ENCODE measurements around the gene MBNL3.

Gene MBNL3

DNA sequence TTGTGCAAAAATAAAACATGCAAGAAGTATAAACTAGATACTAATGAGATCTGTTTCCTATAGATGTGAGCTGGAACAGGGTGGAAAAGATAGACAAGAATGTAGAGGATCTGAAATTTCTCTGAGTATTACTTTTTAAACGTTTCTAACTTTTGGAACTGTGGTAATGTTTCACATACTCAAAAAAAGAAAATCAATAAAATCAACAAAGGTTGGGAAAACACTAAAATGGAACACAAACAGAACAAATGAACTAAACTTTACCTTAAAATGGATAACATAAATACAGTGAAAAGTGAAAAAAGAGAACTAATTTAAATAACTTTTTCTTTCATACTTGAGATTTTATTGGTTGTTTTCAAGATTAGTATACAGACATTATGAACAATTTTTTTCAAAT lies 32.0 kb upstream of the MBNL3 start:
- Histone ChIP-seq H3K27me3 (ENCODE audit: low read depth, low read length) (no peaks in the 10 kb centered on the region), H3K4me3 (ENCODE audit: low read length) (no peak overlapping the region), H3K9ac (ENCODE audit: low read length) (no peak overlapping the region), H3K36me3 (replicated peaks; ENCODE audit: low read depth, low read length) (no peaks in the 10 kb centered on the region), H4K20me1 (ENCODE audit: insufficient read depth, low read length) (no peaks in the 10 kb centered on the region), H3K4me2 (ENCODE audit: low read length) (no peak overlapping the region), H3K4me1 (ENCODE audit: low read length) (no peaks in the 10 kb centered on the region), H3K79me2 (ENCODE audit: low read length) (no peaks in the 10 kb centered on the region), H2AFZ (ENCODE audit: low read depth, low read length) (no peak overlapping the region), H3K9me3 (ENCODE audit: insufficient read depth, low read length) (no peaks in the 10 kb centered on the region), H3K27ac (ENCODE audit: low read length) (no peak overlapping the region)
- TF ChIP-seq EZH2phosphoT487 (IDR thresholded peaks at IDR 0.05; ENCODE audit: low read depth): no peak
- TF ChIP-seq, protein P1, sequence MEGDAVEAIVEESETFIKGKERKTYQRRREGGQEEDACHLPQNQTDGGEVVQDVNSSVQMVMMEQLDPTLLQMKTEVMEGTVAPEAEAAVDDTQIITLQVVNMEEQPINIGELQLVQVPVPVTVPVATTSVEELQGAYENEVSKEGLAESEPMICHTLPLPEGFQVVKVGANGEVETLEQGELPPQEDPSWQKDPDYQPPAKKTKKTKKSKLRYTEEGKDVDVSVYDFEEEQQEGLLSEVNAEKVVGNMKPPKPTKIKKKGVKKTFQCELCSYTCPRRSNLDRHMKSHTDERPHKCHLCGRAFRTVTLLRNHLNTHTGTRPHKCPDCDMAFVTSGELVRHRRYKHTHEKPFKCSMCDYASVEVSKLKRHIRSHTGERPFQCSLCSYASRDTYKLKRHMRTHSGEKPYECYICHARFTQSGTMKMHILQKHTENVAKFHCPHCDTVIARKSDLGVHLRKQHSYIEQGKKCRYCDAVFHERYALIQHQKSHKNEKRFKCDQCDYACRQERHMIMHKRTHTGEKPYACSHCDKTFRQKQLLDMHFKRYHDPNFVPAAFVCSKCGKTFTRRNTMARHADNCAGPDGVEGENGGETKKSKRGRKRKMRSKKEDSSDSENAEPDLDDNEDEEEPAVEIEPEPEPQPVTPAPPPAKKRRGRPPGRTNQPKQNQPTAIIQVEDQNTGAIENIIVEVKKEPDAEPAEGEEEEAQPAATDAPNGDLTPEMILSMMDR (IDR thresholded peaks at IDR 0.05; ENCODE audit: low read depth, low read length): no peak

DNA sequence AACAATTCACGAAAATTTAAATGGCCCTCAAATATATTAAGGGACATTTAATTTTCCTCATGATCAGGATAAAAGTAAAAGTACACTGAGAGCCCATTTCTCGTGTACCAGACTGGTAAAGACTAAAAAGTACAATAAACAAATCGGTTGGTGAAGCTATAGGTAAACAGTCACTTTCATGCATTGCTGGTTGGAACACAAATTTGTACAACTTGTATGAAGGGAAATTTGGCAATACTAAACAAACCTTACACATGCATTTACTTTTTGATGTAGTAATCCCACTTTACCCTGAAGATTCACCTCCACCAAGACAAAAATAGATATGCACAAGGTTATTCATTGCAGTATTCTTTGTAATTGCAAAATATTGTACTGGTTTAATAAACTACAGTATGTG lies 31.4 kb upstream of the MBNL3 start:
- no peak overlapping the region for H3K4me3 ChIP-seq (ENCODE audit: low read length)
- no peaks in the 10 kb centered on the region for H3K4me1 ChIP-seq (ENCODE audit: low read length)
- no peak overlapping the region for H2AFZ ChIP-seq (ENCODE audit: low read depth, low read length)
- no peak for TF ChIP-seq EZH2phosphoT487 (IDR thresholded peaks at IDR 0.05; ENCODE audit: low read depth)
- TF ChIP-seq, protein P1 (IDR thresholded peaks at IDR 0.05; ENCODE audit: low read depth, low read length): no peak
- no peaks in the 10 kb centered on the region for H3K9me3 ChIP-seq (ENCODE audit: insufficient read depth, low read length)
- H3K79me2 ChIP-seq (ENCODE audit: low read length): no peaks in the 10 kb centered on the region
- no peak overlapping the region for H3K27ac ChIP-seq (ENCODE audit: low read length)
- H3K9ac ChIP-seq (ENCODE audit: low read length): no peak overlapping the region
- H3K4me2 ChIP-seq (ENCODE audit: low read length): no peak overlapping the region
- H3K36me3 ChIP-seq (replicated peaks; ENCODE audit: low read depth, low read length): no peaks in the 10 kb centered on the region
- no peaks in the 10 kb centered on the region for H4K20me1 ChIP-seq (ENCODE audit: insufficient read depth, low read length)
- no peaks in the 10 kb centered on the region for H3K27me3 ChIP-seq (ENCODE audit: low read depth, low read length)

DNA sequence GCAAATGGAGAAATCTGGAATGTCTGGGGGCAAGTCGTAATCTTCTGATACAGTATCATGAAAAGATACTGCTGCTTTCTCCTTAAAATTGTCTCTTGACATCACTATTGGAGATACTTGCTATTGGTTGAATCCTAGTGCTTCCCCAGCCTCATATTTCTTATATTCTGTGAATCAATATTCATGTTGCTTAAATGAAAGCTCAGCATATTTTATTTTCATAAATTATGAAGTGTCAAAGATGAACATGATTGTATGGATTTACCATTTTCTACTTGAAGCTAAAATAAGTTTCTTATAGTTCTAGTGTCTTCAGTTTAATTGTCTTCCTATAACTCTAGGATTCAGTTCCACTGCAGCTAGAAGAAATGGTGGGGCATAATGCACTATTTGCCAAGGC lies 29.6 kb upstream of the MBNL3 start:
- no peaks in the 10 kb centered on the region for H3K36me3 ChIP-seq (replicated peaks; ENCODE audit: low read depth, low read length)
- TF ChIP-seq EZH2phosphoT487 (IDR thresholded peaks at IDR 0.05; ENCODE audit: low read depth): no peak
- TF ChIP-seq, protein P1 (IDR thresholded peaks at IDR 0.05; ENCODE audit: low read depth, low read length): no peak
- H3K9me3 ChIP-seq (ENCODE audit: insufficient read depth, low read length): no peaks in the 10 kb centered on the region

DNA sequence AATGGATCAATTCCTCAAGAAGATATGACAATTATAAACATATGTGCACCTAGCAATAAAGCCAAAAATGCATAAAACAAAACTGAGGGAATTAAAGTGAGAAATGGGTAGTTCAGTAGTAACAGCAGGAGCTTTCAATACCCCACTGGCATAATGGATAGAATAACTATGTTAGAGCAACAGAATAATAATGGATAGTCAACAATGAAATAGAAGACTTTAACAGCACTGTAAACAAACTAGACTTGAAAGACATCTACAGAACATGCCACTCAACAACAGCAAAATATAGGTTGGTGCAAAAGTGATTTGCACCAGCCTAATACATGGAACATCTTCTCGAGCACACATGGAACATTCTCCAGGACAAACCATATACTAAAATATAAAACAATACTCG lies 20.0 kb upstream of the MBNL3 start:
- Histone ChIP-seq H3K79me2 (ENCODE audit: low read length) (no peaks in the 10 kb centered on the region), H3K9ac (ENCODE audit: low read length) (no peak overlapping the region), H3K9me3 (ENCODE audit: insufficient read depth, low read length) (no peaks in the 10 kb centered on the region), H3K4me2 (ENCODE audit: low read length) (no peak overlapping the region), H3K4me3 (ENCODE audit: low read length) (no peak overlapping the region), H3K27ac (ENCODE audit: low read length) (no peak overlapping the region), H3K36me3 (replicated peaks; ENCODE audit: low read depth, low read length) (no peaks in the 10 kb centered on the region), H2AFZ (ENCODE audit: low read depth, low read length) (no peak overlapping the region), H3K27me3 (ENCODE audit: low read depth, low read length) (no peaks in the 10 kb centered on the region), H4K20me1 (ENCODE audit: insufficient read depth, low read length) (no peaks in the 10 kb centered on the region), H3K4me1 (ENCODE audit: low read length) (no peaks in the 10 kb centered on the region)
- TF ChIP-seq, protein P1 (IDR thresholded peaks at IDR 0.05; ENCODE audit: low read depth, low read length): no peak
- no peak for TF ChIP-seq EZH2phosphoT487 (IDR thresholded peaks at IDR 0.05; ENCODE audit: low read depth)

More for the DNA sequence above, 29.6 kb upstream of the MBNL3 start:
- no peaks in the 10 kb centered on the region for H3K79me2 ChIP-seq (ENCODE audit: low read length)
- H3K9ac ChIP-seq (ENCODE audit: low read length): no peak overlapping the region
- no peak overlapping the region for H3K4me3 ChIP-seq (ENCODE audit: low read length)
- no peaks in the 10 kb centered on the region for H4K20me1 ChIP-seq (ENCODE audit: insufficient read depth, low read length)
- H2AFZ ChIP-seq (ENCODE audit: low read depth, low read length): no peak overlapping the region
- no peak overlapping the region for H3K27ac ChIP-seq (ENCODE audit: low read length)
- H3K4me2 ChIP-seq (ENCODE audit: low read length): no peak overlapping the region
- no peaks in the 10 kb centered on the region for H3K27me3 ChIP-seq (ENCODE audit: low read depth, low read length)
- no peaks in the 10 kb centered on the region for H3K4me1 ChIP-seq (ENCODE audit: low read length)

Data from OCI-LY3 (cell line).